HepG2 (cell line): ENCODE measurements around the gene RPTOR. TPM values are rescaled to one million over a fixed set of nuclear protein-coding genes. Genes with fewer than 3 reads are reported as not detected.

ENCODE experiments used
- ATAC-seq: fragments of 200-7000 bp; cut with Tn5 transposase; 3 replicates; pipeline ENCODE4 v1.9.1; 2020; ENCODE audit warnings: mild to moderate bottlenecking, moderate library complexity
- BruUV-seq: library from RNA; stranded (reverse); fragments of 400-500 nt; replicated peaks from 2 replicates; lab custom pipeline; 2021; lab: Mats Ljungman, UMichigan
- CTCF ChIA-PET: fragments of 300-600 bp; formaldehyde crosslinking; extraction: SDS; loops from one replicate; lab custom pipeline; 2021; ENCODE audit warnings: low total read pairs, inconsistent platforms, low intra/inter-chr PET ratio; lab: Yijun Ruan, JAX
- POLR2A ChIA-PET: fragments of 350-600 bp; sonication (Branson Sonifier 250); formaldehyde crosslinking; loops from one replicate; lab custom pipeline; 2020; ENCODE audit warnings: antibody characterized with exemption, inconsistent platforms; lab: Yijun Ruan, JAX
- DNase-seq: peaks from one replicate; pipeline ENCODE4 v3.0.0-alpha.2; 2015; ENCODE audit warnings: low spot score
- FAIRE-seq: peaks from 3 replicates; lab custom pipeline; 2011; peaks lifted over from hg19 to GRCh38; lab: Jason Lieb, UNC
- H2AFZ ChIP-seq: one replicate; pipeline ENCODE4 v1.6.1; 2011; ENCODE audit warnings: low read length, inconsistent platforms
- H3K27ac ChIP-seq: fragments of 300-600 bp; 3 replicates; pipeline ENCODE4 v1.8.0; 2011; ENCODE audit warnings: mixed run types, mild to moderate bottlenecking, mixed read lengths, low read length, inconsistent platforms; ENCODE audit not compliant: insufficient read depth; ENCODE audit errors: extremely low read length
- H3K27me3 ChIP-seq, 2 experiments: fragments of 200-600 bp in 1 of 2; 2 replicates in 1 of 2; 3 replicates in 1 of 2; pipeline versions ENCODE4 v1.6.0 to v1.8.0; 2011; ENCODE audit warnings: low read length in 2 of 2, mild to moderate bottlenecking in 2 of 2, moderate library complexity in 2 of 2, inconsistent platforms in 1 of 2; ENCODE audit not compliant: insufficient read depth in 2 of 2, control insufficient read depth in 1 of 2
- H3K36me3 ChIP-seq, 2 experiments: fragments of 200-600 bp in 1 of 2; replicated peaks in 1 of 2; 2 replicates in 1 of 2; 3 replicates in 1 of 2; pipeline versions ENCODE4 v1.5.1 to v1.8.0; 2011; ENCODE audit warnings: low read length in 2 of 2, inconsistent platforms in 1 of 2; ENCODE audit not compliant: insufficient read depth in 2 of 2, control insufficient read depth in 1 of 2
- H3K4me1 ChIP-seq: 2 replicates; pipeline ENCODE4 v1.5.1; 2012; ENCODE audit warnings: low read length, inconsistent platforms; ENCODE audit not compliant: insufficient read depth
- H3K4me2 ChIP-seq: 2 replicates; pipeline ENCODE4 v1.6.0; 2011; ENCODE audit warnings: low read depth, low read length, inconsistent platforms
- H3K4me3 ChIP-seq, 3 experiments: fragments of 200-600 bp in 1 of 3; sonication (generic), shearing (Covaris generic) in 1 of 3; replicated peaks in 1 of 3; 2 replicates each; pipeline ENCODE4 v1.5.1; 2011 to 2016; ENCODE audit warnings: low read length in 3 of 3, inconsistent platforms in 2 of 3, low read depth in 2 of 3, mild to moderate bottlenecking in 2 of 3, control low read depth in 1 of 3, mixed read lengths in 1 of 3; ENCODE audit not compliant: insufficient read depth in 1 of 3
- H3K79me2 ChIP-seq: one replicate; pipeline ENCODE4 v1.6.1; 2011; ENCODE audit warnings: low read length, inconsistent platforms; ENCODE audit not compliant: insufficient read depth
- H3K9ac ChIP-seq: 2 replicates; pipeline ENCODE4 v1.6.0; 2011; ENCODE audit warnings: mild to moderate bottlenecking, low read depth, low read length, inconsistent platforms; ENCODE audit not compliant: insufficient read depth
- H3K9me3 ChIP-seq: 2 replicates; pipeline ENCODE4 v1.5.1; 2012; ENCODE audit warnings: mild to moderate bottlenecking, low read length
- H4K20me1 ChIP-seq: 2 replicates; pipeline ENCODE4 v1.6.0; 2011; ENCODE audit warnings: inconsistent platforms, mild to moderate bottlenecking, low read length, moderate library complexity; ENCODE audit not compliant: insufficient read depth
- ARNT ChIP-seq: fragments of 450-650 bp; IDR thresholded peaks from 2 replicates; pipeline ENCODE4 v1.6.1; 2017
- LBX2 ChIP-seq: sonication (generic); formaldehyde crosslinking; IDR thresholded peaks from 2 replicates; pipeline ENCODE4 v1.5.0; 2020; ENCODE audit warnings: missing genetic modification reagents, mild to moderate bottlenecking, borderline replicate concordance
- NRL ChIP-seq: sonication (generic); formaldehyde crosslinking; IDR thresholded peaks from 2 replicates; pipeline ENCODE4 v1.5.0; 2020; ENCODE audit warnings: missing genetic modification reagents, mild to moderate bottlenecking, moderate library complexity, borderline replicate concordance
- PATZ1 ChIP-seq: sonication (generic); formaldehyde crosslinking; IDR thresholded peaks from 2 replicates; pipeline ENCODE4 v1.4.0; 2020; ENCODE audit warnings: missing genetic modification reagents
- PLSCR1 ChIP-seq: sonication (generic); formaldehyde crosslinking; IDR thresholded peaks from 2 replicates; pipeline ENCODE4 v1.5.0; 2020; ENCODE audit warnings: missing genetic modification reagents, mild to moderate bottlenecking, borderline replicate concordance
- PRMT3 ChIP-seq: sonication (generic); formaldehyde crosslinking; IDR thresholded peaks from 2 replicates; pipeline ENCODE4 v1.8.1; 2022; ENCODE audit warnings: low read depth, mild to moderate bottlenecking, moderate library complexity, missing genetic modification reagents, borderline replicate concordance
- REPIN1 ChIP-seq: sonication (generic); formaldehyde crosslinking; IDR thresholded peaks from 2 replicates; pipeline ENCODE4 v1.8.0; 2022; ENCODE audit warnings: missing genetic modification reagents, low read depth, mild to moderate bottlenecking, borderline replicate concordance
- THAP8 ChIP-seq: sonication (generic); formaldehyde crosslinking; IDR thresholded peaks from 2 replicates; pipeline ENCODE4 v1.5.1; 2020; ENCODE audit warnings: missing genetic modification reagents, mild to moderate bottlenecking, borderline replicate concordance
- ZKSCAN1 ChIP-seq: fragments of 150-350 bp; IDR thresholded peaks from 2 replicates; pipeline ENCODE4 v1.6.1; 2014; ENCODE audit warnings: low read length
- ZNF512B ChIP-seq: sonication (generic); formaldehyde crosslinking; IDR thresholded peaks from 2 replicates; pipeline ENCODE4 v1.5.1; 2020; ENCODE audit warnings: missing genetic modification reagents, mild to moderate bottlenecking, borderline replicate concordance
- ZNF589 ChIP-seq: sonication (generic); formaldehyde crosslinking; conservative IDR thresholded peaks from 2 replicates; pipeline ENCODE4 v1.8.0; 2022; ENCODE audit warnings: mild to moderate bottlenecking, moderate library complexity, missing genetic modification reagents
- ZNF678 ChIP-seq: sonication (generic); formaldehyde crosslinking; IDR thresholded peaks from 2 replicates; pipeline ENCODE4 v1.4.0; 2020; ENCODE audit warnings: mild to moderate bottlenecking, missing genetic modification reagents
- ZNF740 ChIP-seq: sonication (generic); formaldehyde crosslinking; IDR thresholded peaks from 2 replicates; pipeline ENCODE4 v1.4.0; 2020; ENCODE audit warnings: missing genetic modification reagents
- ZNF879 ChIP-seq: sonication (generic); formaldehyde crosslinking; IDR thresholded peaks from 2 replicates; pipeline ENCODE4 v1.8.1; 2023; ENCODE audit warnings: missing genetic modification reagents
- whole genome bisulfite sequencing: methylation state at CpG from one replicate; pipeline ENCODE4 v1.1.6; 2017; ENCODE audit warnings: low lambda C conversion rate; 5-methylcytosine and 5-hydroxymethylcytosine counted together
- in situ Hi-C: cut with HindIII; loops from 2 replicates; pipeline ENCODE4 v1.10.0; 2017; ENCODE audit warnings: low pct_unique_long_range_greater_than_20kb; ENCODE audit not compliant: extremely low pct_ligation_motif_present
- intact Hi-C: fragments of 100-400 bp; cut with micrococcal nuclease; formaldehyde crosslinking; loops from one replicate; pipeline ENCODE4 v1.10.0; 2022; ENCODE audit not compliant: unreplicated experiment
- polyA plus RNA-seq, 8 experiments: library from polyadenylated mRNA; depleted of rRNA in 3 of 8; stranded (reverse) in 7 of 8; unstranded in 1 of 8; fragments of >200 nt; fragmentation: Illumina TruSeq in 4 of 8; extraction: Trizol in 4 of 8; gene quantifications; 2 replicates each; pipeline versions ENCODE4 v1.2.1 to v1.2.3, GENCODE V29; 2011 to 2016; ENCODE audit warnings: low read depth in 4 of 8, missing spikeins in 1 of 8, mixed read lengths in 1 of 8; ENCODE audit not compliant: insufficient read depth in 1 of 8
- total RNA-seq, 5 experiments: library from RNA; depleted of rRNA; stranded (reverse); fragments of >200 nt; fragmentation: Illumina TruSeq; extraction: Trizol; gene quantifications; 2 replicates each; pipeline ENCODE4 v1.2.3, GENCODE V29; 2016; ENCODE audit warnings: low read depth in 1 of 5

RPTOR gene
- total and polyA plus RNA-seq, 2 of the 13 experiments (the other 11 are each of a cell fraction or from before 2014, with no cell fraction given): 6.6 to 25.3 TPM

- no peak for TF ChIP-seq LBX2 (CRISPR knock-in tag)
- no peak for TF ChIP-seq PRMT3 (CRISPR knock-in tag)
- TF ChIP-seq ARNT: no peak
- TF ChIP-seq PATZ1 (CRISPR knock-in tag): no peak
- TF ChIP-seq PLSCR1 (CRISPR knock-in tag): no peak
- TF ChIP-seq ZNF678: no peak
- TF ChIP-seq ZNF879 (CRISPR knock-in tag): no peak
- no peak for TF ChIP-seq ZKSCAN1
Measured at GRCh38 chr17:80778716-80779115, 234.1 kb downstream of the RPTOR start (continued).

- Histone ChIP-seq H3K4me2 (no peak overlapping the region), H3K36me3 (peaks cover 6 to 17% of the 10 kb centered on the region in 2 experiments), H2AFZ (no peak overlapping the region), H3K27ac (no peak overlapping the region), H3K9ac (no peak overlapping the region), H4K20me1 (no peaks in the 10 kb centered on the region; the same call in 1 of the 2 replicates), H3K4me1 (no peaks in the 10 kb centered on the region), H3K27me3 (no peaks in the 10 kb centered on the region), H3K4me3 (no peak overlapping the region), H3K79me2 (no peaks in the 10 kb centered on the region), H3K9me3 (no peaks in the 10 kb centered on the region)
- CTCF ChIA-PET: no interaction called here
- in situ Hi-C loops (no loop called here), intact Hi-C loops (no loop called here)
- POLR2A ChIA-PET: no interaction called here
- no TSS peak for BruUV-seq
- ATAC-seq (no peak), DNase-seq (no peak), FAIRE-seq (no peak)
- 97% methylated on average over 24 of the region's 24 CpGs for WGBS
- TF ChIP-seq NRL: no peak
- no peak for TF ChIP-seq THAP8
- no peak for TF ChIP-seq REPIN1 (CRISPR knock-in tag)
- TF ChIP-seq ZNF740 (CRISPR knock-in tag): no peak
- TF ChIP-seq ZNF512B (CRISPR knock-in tag): no peak
- no peak for TF ChIP-seq ZNF589 (CRISPR knock-in tag)
Measured at GRCh38 chr17:80779336-80779735, 234.7 kb downstream of the RPTOR start.
